NT2/D1 (cell line): ENCODE results near the gene HSP90AB1.

Experiments
- SUZ12 ChIP-seq: IDR thresholded peaks from 2 replicates; pipeline ENCODE4 v1.6.1; 2011; ENCODE audit not compliant: insufficient read length, insufficient read depth; ENCODE audit errors: extremely low read depth
- YY1 ChIP-seq: IDR thresholded peaks from 2 replicates; pipeline ENCODE4 v1.6.1; 2011; ENCODE audit not compliant: insufficient read length, insufficient read depth
- ZNF274 ChIP-seq: IDR thresholded peaks from 2 replicates; pipeline ENCODE4 v1.6.1; 2011; ENCODE audit warnings: mild to moderate bottlenecking, low read depth, low read length

GRCh38 chr6:44222486-44223318, 24.2 kb upstream of the HSP90AB1 start:
- no peak for TF ChIP-seq YY1
- TF ChIP-seq ZNF274: no peak
- TF ChIP-seq SUZ12: no peak
